GM19372 (cell line): ENCODE data around the gene ZWINT.

Experiments used
- ATAC-seq: cut with Tn5 transposase; IDR thresholded peaks from one replicate; pipeline ENCODE4 v1.9.1; 2021; ENCODE audit warnings: mild to moderate bottlenecking, low read depth, moderate library complexity; ENCODE audit not compliant: unreplicated experiment

Gene ZWINT, protein sequence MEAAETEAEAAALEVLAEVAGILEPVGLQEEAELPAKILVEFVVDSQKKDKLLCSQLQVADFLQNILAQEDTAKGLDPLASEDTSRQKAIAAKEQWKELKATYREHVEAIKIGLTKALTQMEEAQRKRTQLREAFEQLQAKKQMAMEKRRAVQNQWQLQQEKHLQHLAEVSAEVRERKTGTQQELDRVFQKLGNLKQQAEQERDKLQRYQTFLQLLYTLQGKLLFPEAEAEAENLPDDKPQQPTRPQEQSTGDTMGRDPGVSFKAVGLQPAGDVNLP

DNA sequence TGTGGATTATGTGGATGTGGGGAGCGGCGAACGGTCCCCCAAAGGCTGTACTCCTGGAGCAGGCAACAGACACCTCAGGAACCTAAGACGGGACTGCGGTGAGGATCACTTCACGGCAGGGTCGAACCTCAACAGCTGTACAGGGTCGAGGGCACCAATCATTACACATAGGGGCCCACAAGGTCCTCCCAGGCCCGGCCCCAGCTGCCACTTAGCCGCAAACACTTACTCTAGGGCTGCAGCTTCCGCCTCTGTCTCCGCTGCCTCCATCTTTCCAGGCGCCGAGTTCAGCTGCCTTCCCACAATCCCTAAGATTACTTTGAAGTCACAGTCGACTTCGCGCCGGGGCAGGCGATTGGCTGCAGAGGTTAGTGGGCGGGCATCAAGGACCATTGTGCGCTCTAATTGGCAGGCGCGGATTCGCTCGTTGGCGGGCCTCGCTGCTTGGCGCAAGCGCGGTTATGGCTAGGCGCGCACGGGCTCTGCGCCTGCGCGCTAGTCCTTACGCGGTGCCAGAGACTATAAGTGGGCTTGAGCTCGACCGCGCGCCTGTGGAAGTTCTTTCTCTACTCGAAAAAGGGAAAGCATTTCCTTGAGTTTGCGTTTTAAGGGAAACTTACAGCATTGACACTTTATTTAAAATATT lies at the start of gene ZWINT:
Gene ZWINT (minus strand): TSS at position 293 of the 646 bp plus-strand sequence. CDS start 23 bp downstream, at position 270.
- peak; percentile 98 for ATAC-seq

DNA sequence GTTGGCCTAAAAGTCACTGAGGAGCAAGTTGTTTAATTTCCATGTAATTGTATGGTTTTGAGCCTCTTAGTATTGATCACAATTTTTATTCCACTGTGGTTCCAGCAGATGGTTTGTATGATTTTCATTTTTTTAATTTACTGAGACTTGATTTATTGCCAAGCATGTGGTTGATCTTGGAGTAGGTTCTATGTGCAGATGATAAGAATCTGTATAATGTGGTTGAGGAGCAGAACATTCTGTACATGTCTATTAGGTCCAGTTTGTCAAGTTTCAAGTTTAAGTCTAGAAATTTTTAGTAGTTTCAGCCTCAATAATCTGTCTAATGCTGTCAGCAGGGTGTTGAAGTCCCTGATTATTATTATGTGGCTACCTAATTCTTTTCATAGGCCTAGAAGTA lies 22.7 kb upstream of the ZWINT start:
- no peak for ATAC-seq

DNA sequence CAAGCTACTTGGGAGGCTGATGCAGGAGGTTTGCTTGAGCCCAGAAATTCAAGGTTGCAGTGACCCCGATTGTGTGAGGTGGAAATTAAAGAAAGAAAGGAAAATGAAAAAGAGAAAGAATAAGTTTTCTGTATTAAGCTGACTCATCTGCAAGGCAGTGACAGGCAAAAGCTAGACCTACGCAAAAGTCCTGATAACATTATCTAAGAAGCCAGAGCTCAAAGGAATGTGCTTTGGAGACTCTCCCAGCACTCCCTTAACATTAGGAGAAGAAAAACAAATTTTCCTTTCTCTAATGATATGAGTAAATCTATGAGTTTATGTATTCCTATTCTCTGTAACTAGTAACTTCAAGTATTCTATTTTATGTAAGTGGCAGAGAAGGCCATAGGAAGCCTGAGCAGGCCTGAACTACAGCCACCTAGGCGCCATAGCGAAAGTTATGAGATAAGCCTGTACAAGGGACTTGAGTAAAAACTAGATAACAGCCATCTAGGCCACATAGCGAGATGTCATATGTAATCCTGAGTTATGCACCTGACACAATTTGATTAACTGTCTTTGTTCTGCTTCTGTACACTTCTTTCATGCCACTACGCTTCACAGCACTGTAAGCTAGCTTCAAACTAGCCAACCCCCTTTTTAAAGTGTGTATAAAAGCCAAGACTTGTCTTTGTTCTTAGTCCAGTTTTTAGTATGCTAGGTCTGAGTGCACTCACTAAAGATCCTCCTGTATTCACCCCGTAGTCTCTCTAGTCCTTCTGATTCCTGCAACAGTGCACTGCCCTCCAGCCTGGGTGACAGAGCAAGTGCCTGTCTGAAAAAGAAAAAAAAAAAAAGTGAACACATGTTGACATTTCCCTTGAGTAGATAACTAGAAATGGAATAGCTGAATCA lies 9.4 kb upstream of the ZWINT start:
- ATAC-seq = no peak

DNA sequence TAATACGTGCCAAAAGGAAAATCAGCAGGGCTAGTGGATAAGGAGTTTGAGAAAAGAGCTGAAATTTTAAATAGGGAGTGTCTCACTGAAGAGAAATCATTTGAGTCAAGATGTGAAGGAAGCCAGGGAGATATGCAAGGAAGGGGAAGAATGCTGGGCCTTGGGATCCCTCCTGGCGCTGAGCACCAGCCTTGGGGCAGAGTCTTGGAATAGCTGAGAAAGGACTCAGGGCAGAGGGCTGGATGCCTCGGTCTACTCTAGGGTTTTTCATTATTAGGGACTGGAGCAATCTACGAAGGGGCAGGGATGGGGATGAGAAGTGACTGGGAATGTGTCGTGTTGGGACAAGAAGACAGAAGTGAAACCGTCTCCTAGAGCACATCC lies 484 bp downstream of the ZWINT start:
- no peak for ATAC-seq

DNA sequence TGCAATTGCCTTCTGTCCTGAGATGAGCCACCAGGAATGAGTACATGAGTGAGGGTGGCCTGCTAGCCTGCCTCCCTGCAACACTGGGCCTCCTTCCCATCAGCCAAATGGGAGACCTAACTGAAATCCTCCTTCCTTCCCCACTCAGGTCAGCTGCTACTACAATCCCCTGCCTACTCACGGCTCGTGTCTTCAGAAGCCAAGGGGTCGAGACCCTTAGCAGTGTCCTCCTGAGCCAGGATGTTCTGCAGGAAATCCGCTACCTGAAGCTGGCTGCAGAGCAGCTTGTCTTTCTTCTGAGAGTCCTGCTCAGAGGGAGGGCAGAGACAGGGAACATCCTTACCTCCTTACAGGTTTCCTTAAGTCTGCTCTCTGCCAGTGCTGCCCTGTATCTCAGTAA lies 1.2 kb downstream of the ZWINT start:
- no peak for ATAC-seq

DNA sequence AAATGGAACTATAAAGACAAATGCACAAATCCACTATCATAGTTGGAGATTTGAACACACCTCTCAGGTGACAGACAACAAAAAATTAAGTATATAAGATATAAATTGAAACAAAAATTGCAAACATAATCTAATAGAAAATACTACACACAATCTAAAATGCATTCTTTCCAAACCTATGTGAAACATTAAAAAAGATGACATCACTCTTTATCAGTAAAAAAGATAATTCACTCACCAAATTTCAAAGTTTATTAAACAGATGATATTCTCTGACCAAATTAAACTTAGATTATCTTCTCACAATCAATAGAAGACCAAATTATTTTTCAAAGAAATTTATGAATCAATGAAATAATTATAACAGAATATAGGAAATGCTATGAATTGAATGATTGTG lies 4.0 kb downstream of the ZWINT start:
- no peak for ATAC-seq

DNA sequence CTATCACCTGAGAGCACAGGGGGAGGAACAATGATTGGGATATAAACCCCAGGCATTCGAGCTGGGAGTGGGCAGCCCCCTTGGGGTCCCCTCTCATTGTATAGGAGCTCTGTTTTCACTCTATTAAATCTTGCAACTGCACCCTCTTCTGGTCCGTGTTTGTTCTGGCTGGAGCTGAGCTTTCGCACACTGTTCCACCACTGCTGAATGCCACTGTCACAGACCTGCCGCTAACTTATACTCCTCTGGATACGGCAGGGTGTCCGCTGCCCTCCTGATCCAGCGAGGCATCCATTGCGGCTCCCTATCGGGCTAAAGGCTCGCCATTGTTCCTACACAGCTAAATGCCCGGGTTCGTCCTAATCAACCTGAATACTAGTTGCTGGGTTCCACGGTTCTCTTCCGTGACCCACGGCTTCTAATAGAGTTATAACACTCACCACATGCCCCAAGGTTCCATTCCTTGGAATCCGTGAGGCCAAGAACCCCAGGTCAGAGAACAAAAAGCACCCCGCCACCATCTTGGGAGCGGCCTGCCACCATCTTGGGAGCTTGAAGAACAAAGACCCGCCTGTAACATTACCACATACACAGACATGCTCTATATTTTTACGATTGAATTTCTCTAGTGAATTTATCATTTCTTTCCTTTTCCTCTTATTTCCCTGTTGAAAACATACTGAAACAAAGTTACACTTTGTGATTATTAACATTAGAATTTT lies 9.0 kb downstream of the ZWINT start:
- no peak for ATAC-seq

DNA sequence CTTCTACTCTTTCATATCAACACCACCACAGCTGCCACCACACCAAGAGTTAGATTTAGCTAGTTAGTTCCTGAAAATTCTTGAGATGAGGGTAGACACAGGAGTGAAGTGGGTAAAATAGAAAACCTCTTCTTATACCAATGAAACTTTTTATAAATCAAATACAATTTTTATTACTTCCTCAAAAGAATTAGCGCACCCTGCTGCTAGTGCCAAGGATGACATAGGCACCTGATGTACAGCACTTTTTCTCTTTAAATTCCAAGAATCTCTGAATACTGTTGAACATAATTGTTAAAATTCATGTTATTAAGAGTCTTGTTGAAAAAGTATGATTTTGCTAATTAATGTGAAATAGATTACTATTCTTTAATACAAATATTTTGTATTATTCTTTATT lies 11.4 kb downstream of the ZWINT start:
- no peak for ATAC-seq

DNA sequence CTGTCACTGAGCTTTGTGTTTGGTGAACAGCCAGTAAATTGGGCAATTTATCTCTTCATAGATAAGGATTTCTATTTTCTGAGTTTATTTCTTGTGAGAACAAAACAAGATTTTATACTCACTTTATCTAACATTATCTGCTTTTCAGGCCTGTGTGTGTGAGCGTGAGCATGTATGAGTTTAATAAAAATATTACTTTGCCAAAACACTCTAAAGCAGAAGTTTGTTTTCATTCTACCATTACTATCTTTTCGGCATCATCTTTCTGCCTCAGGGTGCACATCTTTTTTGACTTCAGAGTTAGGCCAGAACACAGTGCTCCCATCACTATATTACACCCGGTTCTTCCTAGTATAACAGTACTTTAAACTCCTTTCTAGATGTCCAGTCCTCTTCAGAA lies 13.0 kb downstream of the ZWINT start:
- ATAC-seq = no peak

DNA sequence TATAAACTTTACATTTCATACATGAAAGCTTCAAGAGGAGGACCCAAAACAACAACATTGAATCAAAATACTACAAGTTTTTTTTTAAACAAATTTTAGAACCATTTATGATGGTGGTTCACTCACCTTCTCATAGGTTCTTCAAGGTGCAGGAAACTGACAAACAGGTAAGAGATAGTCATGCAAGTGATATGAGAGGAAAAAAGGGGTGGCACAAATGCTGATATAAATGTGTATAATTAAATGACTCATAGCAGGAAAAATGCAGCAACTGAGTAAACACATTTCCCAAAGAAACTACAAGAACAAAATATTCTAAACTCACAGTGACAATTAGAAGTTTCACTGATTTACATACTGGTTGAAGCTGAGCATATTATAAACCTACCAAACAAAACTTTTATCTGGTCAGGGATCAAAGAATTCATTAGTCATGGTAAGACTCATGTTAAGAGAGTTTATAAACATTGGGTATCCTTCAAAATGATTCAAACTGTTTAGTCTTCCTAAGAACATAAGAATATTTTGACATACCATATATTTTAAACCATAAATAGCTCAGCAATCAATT lies 14.1 kb downstream of the ZWINT start:
- ATAC-seq = no peak

DNA sequence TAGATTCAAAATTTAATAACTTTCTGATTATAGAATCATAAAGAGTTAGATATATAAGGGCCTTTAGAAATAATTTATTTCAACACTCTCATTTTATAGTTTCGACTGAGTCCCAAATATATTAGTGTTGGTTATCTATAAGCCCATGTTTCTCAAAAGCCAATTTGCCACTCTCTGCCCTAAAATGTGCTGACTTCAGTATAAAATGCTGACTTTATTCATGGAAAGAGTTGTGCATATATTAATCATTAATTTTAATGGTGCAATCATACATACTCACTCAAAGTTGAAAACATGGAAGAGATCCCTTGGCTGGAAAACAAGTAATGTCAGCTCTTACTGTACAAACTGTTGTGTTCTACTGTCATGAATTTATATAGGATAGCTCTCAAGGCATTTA lies 19.4 kb downstream of the ZWINT start:
- no peak for ATAC-seq

DNA sequence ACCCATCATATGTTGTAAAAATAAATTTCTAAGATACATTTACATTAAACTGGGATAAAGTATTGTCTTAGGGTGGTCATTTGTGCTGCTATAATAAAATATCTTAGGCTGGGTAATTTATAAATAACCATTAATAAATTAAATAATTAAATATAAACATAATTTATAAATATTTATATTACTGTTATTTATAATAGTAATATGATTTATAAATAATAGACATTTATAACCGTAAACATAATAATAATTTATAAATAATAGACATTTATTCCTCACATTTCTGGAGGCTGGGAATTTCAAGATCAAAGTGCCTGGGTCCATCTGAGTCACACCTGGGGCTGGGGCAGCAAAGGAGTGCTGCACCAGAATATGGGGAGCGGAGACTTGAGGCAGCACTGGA lies 31.1 kb downstream of the ZWINT start:
- ATAC-seq = no peak

DNA sequence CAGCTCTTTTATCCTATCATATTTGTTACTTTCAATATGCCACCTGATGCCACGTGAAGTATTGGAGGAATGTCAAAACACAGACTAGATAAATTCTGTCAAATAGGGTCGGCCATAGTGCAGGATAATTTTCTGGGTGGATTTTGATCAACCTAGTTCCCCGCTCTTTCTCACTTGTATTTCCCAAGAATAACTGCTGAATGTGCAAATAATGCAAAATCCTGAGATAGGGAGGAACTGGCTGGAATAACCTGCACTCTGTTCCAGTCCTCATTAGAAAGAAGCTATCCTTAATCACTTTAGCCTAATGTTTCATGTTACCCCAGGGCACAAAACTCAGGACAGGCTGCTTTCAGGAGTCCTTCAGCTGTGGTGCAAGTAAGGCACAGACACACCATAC lies 33.9 kb downstream of the ZWINT start:
- ATAC-seq = no peak

DNA sequence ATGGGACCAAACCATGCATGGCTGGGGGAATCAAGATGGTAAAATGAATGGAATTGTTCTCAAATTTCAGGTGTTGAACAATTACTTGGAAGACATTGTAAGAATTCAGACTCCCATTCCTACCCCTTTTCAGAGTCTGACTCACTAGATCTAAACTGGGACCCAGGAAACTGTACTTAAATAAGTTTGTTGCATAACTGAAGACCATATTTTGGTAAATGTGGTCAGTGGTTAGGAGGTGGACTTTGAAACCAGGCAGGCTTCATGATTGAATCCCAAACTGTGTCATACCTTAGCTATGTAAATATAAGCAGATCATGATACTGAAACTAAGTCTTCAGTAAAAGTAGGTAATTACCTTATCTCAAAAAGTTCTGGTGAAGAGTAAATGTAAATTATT lies 41.7 kb downstream of the ZWINT start:
- peak; percentile 86 for ATAC-seq

DNA sequence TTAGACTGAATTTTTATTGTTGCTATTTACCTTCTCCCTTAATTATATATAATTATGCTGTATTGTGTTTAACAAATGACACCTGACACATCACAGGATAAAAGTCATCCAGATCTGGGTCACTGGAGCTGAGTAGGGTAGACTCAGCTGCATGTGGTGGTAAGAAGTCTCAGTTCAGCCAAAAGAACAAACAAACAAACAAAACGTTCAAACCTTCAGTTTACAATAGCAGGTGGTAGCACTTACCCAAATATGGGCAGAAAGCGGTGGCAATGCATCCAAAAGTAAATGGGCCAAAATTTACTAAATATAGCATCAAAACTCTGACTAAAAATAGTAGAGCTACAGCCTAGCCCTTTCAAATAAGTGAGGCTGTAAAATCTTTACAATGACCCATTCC lies 42.2 kb downstream of the ZWINT start:
- ATAC-seq = peak; percentile 23

DNA sequence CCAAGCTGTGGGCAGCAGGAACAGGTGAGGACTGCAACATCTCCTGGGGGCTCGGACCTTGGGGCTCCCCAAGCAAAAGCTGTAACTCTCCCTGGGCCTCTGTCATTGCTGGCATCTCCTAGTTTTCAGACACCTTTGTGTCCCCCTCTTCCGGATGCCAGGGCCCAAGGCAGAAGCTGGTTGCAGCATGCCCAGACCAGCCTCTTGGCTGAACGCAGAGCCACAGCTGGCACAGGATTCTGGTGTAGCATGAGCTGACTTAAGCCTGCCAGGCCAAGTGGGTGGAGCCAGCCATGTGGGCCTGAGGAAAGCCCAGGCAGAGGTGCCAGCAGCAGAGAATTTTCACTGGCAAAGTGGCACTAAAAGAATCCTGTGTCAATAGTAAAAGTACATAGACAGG lies 43.5 kb downstream of the ZWINT start:
- no peak for ATAC-seq

DNA sequence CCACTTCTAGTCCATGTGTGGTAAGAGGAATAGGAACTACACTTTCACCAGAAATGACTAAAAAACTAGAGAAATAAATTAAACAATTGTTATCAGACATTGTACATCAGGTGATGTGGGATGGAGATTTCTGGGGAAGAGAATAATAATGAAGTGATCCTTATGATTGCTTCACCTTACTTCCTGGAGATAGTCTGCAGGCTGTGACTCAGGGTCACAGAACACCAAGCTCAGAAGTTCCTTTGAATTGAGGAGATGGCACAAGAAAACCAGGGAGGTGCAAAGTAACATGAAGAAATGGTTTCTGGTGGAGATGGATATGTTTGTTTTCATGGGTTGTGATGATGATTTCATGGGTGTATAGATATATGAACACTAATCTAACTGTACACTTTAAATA lies 44.5 kb downstream of the ZWINT start:
- ATAC-seq = no peak
